HG02759 (cell line): Measurements from ENCODE around the gene ALKBH5.
"Not testable (repeated sequence)": the region's sequence is repeated elsewhere in the genome, so short reads cannot be mapped to it uniquely, and the experiment has no call there.

ENCODE experiments used
- ATAC-seq: cut with Tn5 transposase; IDR thresholded peaks from one replicate; pipeline ENCODE4 v1.9.1; 2021; ENCODE audit warnings: mild to moderate bottlenecking, moderate library complexity; ENCODE audit not compliant: unreplicated experiment

The ALKBH5 gene

GRCh38 chr17:18216906-18217305, 33.3 kb downstream of the ALKBH5 start:
- not testable (repeated sequence) for ATAC-seq

GRCh38 chr17:18217412-18218015, 33.9 kb downstream of the ALKBH5 start:
- no peak for ATAC-seq

DNA sequence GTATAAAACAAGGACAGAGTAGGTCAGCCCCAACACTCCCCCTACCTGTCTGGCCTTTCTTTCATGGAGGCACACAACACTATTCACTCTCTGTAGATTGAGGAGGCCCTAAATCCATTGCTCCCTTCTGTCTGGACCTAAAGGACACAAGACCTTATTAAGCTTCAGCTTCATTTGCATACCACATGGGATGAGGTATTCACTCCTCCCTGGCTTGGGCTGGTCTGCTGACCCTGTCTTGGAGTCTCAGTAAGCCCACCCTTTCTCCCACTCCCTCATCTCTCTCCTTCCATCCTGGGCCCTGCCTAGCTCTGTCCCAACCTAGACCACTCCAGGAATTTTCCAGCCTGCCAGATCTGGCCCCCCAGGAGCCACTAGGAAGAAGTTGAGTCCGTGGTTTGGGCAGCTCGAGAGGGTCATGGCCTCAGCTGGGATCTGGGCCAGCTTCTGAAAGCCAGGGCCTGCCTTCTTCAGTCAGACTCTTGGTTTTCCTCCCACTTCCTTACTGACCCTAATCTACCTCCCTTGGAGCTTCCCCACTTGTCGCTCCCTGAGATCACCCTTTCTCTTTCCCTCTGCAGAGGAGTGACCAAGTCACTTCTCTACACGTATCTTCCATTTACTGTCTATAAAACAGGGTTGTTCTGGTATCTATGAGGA, 35.3 kb downstream of the ALKBH5 start:
- ATAC-seq: no peak

DNA sequence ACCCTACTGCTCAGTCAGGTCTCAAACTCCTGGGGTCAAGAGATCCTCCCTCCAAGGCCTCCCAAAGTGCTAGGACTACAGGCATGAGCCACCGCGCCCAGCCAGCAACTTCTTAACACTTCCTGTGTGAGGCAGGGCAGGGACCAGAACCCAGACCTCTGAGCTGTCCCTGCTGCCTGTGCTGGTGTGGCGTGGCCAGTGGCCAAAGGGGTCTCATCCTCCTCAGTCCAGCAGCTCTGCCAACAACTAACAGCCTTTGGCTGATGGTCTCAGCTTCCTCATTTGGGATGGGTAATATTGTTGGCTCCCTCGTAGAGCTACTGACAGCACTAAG, 40.4 kb downstream of the ALKBH5 start:
- no peak for ATAC-seq

DNA sequence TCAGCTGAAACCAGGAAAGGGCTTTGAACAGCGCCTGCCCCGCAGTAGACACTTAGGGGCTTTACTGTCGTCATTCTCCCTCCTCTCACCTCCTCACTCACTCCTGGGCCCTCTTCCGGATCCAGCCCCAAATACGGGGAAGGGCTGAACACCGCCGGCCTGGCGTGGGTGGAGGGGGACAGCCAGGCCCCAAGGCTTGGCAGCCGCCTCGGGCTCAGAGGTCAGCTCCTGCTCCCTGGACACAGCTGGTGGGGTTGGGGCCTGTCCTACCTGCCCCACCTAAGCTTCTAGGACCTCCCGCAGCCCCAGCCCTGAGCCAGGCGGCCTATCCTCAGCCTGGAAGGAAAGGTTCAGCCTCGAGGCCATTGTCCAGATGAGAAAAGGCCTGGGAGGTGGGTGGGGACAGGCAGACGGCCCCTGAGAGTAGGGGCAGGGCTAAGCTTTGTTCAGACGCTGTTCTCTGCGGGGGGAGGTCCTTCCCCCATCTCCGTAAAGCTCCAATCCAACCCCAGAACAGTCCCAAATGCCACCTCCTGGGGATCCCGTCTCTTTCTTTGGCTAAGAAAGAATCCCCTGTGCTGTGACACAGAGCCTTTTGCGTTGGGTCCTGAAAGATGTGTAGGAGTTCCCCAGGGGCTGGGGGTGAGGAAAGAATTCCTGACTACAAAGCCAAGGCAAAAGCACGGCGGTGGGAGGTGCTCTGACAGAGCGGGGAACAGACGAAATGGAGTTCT, 40.9 kb downstream of the ALKBH5 start:
- ATAC-seq: no peak

- ATAC-seq: peak; percentile 97
Observed at GRCh38 chr17:18225121-18225641, 41.6 kb downstream of the ALKBH5 start, which contains the start of gene LLGL1. TSS of gene LLGL1 (plus strand) at chr17:18225635. CDS start at chr17:18225683, 48 bp downstream.

DNA sequence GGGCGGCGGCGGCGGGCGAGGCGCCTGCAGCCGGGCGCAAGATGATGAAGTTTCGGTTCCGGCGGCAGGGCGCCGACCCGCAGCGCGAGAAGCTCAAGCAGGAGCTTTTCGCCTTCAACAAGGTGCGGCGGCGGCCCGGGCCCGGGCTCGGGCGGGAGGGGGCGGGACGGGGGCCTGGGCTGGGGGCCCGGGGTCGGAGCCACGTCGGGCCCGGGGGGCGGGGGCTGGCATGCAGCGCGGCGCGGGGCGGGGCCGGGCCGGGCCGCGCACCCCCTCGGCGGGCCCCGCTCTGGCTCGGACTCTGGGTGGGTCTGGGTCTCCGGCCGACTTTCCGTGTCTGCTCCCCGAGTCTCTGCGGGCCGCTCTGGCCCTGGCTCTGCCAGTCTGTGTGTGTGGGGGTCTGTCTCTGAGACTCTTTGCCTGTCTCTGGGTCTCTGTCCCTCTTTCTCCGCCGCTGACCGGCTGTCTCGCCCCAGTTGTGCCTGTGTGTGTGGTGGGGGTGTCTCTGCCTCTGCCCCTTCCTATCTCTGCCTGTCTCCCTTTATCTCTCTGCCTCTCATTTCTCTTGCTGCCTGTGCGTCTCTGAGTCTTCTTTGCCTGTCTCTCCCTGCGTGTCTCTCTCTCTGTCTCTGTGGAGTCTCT, 42.1 kb downstream of the ALKBH5 start:
- ATAC-seq: no peak

DNA sequence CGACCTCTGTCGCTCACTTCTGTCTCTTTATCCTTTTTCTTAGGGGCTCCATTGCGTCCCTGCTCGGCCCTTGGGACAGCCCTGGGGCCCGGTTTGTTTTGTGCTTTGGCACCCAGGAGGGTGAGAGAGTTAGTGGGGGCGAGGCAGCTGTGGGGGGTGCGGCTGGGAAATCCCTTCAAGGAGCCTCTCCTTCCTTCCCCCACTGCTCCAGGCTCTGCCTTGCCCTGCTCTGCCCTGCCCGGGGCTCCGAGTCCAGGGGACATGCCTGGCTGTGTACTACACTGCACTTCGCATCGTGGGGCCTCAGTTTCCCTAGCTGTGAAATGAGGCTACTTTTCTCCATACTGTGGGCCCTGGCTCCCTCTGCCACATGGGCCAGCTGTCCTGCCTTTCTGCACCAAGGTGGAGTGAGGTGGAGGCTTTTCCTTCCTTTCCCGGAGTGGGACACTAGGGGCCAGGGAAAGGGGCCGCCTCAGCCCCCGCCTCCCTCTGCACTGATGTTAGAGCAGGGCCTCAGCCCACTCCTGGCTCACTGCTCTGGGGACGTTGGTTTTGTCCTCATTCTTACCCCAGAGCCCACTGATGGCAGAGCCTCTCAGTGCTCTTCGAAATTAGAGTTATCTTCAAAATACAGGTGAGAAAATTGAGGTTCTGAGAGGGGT, 42.8 kb downstream of the ALKBH5 start:
- ATAC-seq: no peak

DNA sequence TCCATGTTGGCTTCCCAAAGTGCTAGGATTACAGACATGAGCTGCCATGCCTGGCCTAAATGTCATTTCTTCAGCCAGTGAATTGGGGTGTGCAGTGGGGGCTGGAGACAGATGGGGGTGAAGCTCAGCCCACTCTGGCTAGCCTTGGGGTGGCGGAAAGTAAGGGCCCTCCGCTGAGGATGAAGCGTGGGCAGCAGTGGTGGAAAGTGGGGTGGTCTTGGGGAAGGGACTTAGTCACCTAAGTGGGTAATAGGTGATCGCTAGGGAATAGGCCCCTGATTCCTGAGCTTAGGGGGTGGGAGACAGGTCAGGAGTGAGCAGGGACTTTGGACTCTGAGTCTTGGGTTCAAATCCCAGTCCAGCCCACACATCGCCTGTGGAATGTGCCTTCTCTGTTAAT, 44.0 kb downstream of the ALKBH5 start:
- no peak for ATAC-seq

DNA sequence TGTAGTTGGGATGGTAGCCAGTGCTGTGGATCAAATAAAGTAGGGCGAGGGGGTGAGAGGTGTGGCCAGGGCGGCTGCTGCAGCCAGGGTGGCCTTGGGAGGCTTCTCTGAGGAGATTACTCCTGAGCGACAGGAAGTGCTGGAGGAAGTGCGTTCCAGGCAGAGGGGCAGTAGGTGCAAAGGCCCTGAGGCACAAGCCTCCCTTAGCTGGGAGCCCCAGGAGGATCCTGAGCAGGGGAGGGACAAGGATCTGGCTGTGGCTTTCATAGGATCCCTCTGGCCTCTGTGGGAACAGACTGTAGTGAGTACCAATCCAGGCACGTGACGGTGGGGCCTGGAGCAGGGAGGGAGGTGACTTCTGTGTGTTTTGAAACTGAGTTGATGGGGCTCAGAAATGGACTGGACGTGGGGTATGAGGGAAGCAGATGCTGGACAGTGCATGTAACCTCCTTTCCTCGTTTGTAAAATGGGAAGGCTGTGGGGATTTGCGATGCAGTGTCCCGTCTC, 44.6 kb downstream of the ALKBH5 start:
- ATAC-seq: no peak

- no peak for ATAC-seq
Observed at GRCh38 chr17:18229254-18229653, 45.6 kb downstream of the ALKBH5 start.

GRCh38 chr17:18229771-18230170, 46.1 kb downstream of the ALKBH5 start:
- no peak for ATAC-seq

GRCh38 chr17:18230288-18231141, 46.9 kb downstream of the ALKBH5 start:
- ATAC-seq: no peak

GRCh38 chr17:18231164-18231563, 47.5 kb downstream of the ALKBH5 start:
- ATAC-seq: no peak

DNA sequence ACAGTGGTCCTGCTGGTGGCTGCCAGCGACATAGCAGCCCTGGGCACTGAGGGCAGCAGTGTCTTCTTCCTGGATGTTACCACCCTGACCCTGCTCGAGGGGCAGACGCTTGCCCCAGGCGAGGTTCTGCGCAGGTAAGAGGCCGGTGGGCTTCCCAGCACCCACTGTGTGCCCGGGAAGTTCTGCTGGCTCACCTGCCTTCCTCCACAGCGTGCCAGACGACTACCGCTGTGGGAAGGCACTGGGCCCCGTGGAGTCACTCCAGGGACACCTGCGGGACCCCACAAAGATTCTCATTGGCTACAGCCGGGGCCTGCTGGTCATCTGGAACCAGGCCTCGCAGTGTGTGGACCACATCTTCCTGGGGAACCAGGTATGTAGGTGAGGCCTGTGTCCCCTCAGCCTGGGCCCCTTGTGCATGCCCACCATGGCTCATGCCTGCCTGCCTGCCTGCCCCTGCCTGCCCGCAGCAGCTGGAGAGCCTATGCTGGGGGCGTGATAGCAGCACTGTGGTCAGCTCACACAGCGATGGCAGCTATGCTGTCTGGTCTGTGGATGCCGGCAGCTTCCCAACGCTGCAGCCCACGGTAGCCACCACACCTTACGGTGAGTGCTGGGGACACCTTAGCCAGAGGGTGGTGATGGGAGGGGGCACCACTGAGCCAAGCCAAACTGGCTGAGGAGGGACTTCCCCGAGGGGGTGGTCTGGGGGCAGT, 50.3 kb downstream of the ALKBH5 start:
- no peak for ATAC-seq

DNA sequence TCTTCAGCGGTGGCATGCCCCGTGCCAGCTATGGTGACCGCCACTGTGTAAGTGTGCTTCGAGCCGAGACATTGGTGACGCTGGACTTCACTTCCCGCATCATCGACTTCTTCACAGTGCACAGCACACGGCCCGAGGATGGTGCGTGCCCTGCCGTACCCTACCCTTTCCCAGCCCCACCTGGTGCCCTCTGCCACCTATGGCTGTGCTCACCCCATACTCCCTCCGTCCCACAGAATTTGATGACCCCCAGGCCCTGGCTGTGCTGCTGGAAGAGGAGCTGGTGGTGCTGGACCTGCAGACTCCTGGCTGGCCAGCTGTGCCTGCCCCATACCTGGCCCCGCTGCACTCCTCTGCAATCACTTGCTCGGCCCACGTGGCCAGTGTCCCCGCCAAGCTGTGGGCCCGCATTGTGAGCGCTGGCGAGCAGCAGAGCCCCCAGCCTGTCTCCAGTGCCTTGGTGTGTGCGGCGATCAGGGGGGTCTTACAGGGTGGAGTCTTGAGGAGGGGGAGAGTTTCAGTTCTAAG, 51.3 kb downstream of the ALKBH5 start:
- no peak for ATAC-seq

DNA sequence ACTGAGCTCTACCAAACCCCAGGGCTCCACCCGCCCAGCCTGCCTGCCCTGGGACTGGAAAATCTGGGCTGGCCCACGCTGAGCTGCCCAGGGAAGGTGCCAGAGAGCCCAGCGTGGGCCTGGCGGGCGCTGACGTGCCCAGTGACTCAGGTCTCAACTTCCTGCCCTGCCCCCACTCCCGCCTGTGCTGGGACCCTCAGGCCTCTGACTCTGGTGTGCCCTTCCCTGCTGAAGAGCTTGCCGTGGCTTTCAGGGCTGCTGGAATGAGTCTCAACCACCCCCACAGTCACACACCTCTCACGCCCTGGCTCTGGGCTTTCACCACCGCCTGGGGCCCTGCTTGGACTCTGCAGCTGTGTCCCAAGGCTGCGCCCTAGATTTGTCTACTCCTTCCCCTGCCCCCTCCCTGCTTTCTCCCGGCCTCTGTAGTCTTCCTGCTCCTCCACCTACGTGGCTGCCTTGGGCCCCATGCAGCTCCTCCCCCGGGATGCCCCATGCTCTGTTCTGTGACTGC, 52.2 kb downstream of the ALKBH5 start:
- ATAC-seq: no peak

- no peak for ATAC-seq
Observed at GRCh38 chr17:18236494-18236893, 52.9 kb downstream of the ALKBH5 start.

DNA sequence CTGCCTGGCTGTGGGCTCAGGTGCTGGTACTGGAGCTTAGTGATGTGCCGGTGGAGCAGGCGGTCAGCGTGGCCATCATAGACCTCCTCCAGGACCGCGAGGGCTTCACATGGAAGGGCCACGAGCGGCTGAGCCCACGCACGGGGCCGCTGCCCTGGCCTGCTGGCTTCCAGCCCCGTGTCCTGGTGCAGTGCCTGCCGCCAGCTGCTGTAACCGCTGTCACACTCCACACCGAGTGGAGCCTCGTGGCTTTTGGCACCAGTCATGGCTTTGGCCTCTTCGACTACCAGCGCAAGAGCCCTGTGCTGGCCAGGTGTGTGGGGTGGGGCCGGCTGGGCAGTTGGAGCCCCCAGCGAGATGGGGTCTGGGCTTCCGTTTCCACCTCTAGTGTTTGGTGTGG, 53.8 kb downstream of the ALKBH5 start:
- no peak for ATAC-seq
